Measurements from ENCODE around the gene CSGALNACT2.
"Not testable (repeated sequence)": the region's sequence is repeated elsewhere in the genome, so short reads cannot be mapped to it uniquely, and the experiment has no call there.

The CSGALNACT2 gene

GRCh38 chr10:43176271-43176670 is 38.0 kb downstream of the CSGALNACT2 start:
- no peak for TF ChIP-seq CTCF (IDR thresholded peaks at IDR 0.05; ENCODE audit: low read depth, low read length)
- no peak for DNase-seq (ENCODE audit: extremely low read depth, low read depth)

GRCh38 chr10:43177595-43177994 is 39.4 kb downstream of the CSGALNACT2 start:
- no peak for TF ChIP-seq CTCF (IDR thresholded peaks at IDR 0.05; ENCODE audit: low read depth, low read length)
- no peak for DNase-seq (ENCODE audit: extremely low read depth, low read depth)

- no peak for DNase-seq (ENCODE audit: extremely low read depth, low read depth)
- no peak for TF ChIP-seq CTCF (IDR thresholded peaks at IDR 0.05; ENCODE audit: low read depth, low read length)
These were observed 42.9 kb downstream of the CSGALNACT2 start for GRCh38 chr10:43181146-43181545.

- DNase-seq (ENCODE audit: extremely low read depth, low read depth), result not testable (repeated sequence)
These were observed 45.5 kb downstream of the CSGALNACT2 start for GRCh38 chr10:43183764-43184163.

GRCh38 chr10:43186150-43186549 is 47.9 kb downstream of the CSGALNACT2 start:
- no peak for DNase-seq (ENCODE audit: extremely low read depth, low read depth)
- TF ChIP-seq CTCF (IDR thresholded peaks at IDR 0.05; ENCODE audit: low read depth, low read length), result no peak

GRCh38 chr10:43187213-43187612 is 49.0 kb downstream of the CSGALNACT2 start:
- TF ChIP-seq CTCF (IDR thresholded peaks at IDR 0.05; ENCODE audit: low read depth, low read length), result no peak
- no peak for DNase-seq (ENCODE audit: extremely low read depth, low read depth)

GRCh38 chr10:43188702-43189101 is 50.5 kb downstream of the CSGALNACT2 start:
- DNase-seq (ENCODE audit: extremely low read depth, low read depth), result peak; percentile 55

More at GRCh38 chr10:43188702-43189101, 50.5 kb downstream of the CSGALNACT2 start:
- no peak for TF ChIP-seq CTCF (IDR thresholded peaks at IDR 0.05; ENCODE audit: low read depth, low read length)

Data from AG09319 (cell line).